OCI-LY7 (cell line): ENCODE data around the gene PALD1.

ENCODE experiments used
- EZH2phosphoT487 ChIP-seq: fragments of 200-600 bp; sonication (generic); IDR thresholded peaks from 2 replicates; pipeline ENCODE4 v1.6.1; 2018; ENCODE audit warnings: low read depth, borderline replicate concordance, mild to moderate bottlenecking, mixed run types, antibody characterized with exemption, low read length, moderate library complexity, mixed read lengths
- TF ChIP-seq, protein P1 (sequence below): fragments of 200-600 bp; sonication (generic); conservative IDR thresholded peaks from 2 replicates; pipeline ENCODE4 v1.5.1; 2014; ENCODE audit warnings: mild to moderate bottlenecking, antibody characterized with exemption, low read length, moderate library complexity, mixed read lengths

DNA sequence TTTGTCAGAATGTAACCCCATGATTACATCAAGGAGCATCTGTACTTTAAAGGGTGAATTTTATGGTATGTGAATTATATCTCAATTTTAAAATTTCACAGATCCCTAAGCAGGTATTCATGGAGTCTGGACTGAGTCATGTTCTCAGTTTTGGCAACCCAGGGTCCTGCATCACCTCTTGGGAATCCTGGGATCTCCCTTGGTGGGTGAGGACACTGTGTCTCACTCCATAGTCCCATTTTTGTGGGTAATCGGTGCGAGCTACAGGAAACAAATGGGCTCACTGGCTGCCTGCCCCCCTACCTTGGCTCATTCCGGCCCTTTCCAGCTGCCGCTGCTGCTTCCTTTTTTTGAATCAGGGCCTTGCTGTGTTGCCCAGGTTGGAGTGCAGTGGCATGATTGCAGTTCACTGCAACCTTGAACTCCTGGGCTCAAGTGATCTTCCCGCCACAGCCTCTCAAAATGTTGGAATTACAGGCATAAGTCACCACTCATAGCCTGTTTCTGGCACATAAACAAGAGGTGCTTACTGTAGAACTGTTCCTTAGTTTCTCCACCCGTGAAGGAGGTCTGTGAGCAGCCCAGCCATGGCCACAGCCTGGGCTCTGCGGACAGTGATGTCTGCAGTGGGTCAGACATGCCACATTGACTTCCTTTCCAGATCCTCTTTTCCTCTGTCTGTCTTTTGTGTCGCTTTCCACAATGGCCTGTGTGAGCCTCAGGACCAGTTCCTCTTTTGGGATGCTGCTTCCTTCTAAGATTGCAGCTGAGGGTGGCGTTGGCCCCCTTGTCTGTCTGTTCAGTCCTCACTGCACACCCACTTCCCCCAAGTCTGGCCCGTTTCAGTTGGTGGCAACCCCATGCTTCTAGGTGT is 14.5 kb downstream of the PALD1 start:
- TF ChIP-seq, protein P1, sequence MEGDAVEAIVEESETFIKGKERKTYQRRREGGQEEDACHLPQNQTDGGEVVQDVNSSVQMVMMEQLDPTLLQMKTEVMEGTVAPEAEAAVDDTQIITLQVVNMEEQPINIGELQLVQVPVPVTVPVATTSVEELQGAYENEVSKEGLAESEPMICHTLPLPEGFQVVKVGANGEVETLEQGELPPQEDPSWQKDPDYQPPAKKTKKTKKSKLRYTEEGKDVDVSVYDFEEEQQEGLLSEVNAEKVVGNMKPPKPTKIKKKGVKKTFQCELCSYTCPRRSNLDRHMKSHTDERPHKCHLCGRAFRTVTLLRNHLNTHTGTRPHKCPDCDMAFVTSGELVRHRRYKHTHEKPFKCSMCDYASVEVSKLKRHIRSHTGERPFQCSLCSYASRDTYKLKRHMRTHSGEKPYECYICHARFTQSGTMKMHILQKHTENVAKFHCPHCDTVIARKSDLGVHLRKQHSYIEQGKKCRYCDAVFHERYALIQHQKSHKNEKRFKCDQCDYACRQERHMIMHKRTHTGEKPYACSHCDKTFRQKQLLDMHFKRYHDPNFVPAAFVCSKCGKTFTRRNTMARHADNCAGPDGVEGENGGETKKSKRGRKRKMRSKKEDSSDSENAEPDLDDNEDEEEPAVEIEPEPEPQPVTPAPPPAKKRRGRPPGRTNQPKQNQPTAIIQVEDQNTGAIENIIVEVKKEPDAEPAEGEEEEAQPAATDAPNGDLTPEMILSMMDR: no peak
- TF ChIP-seq EZH2phosphoT487: no peak
